Heart right ventricle (tissue), 16 donors: ENCODE data around the gene SYNJ2. TPM values are rescaled to one million over a fixed set of nuclear protein-coding genes. Genes with fewer than 3 reads are reported as not detected.

Source experiments
- ATAC-seq, 8 donors: fragments of 200-7000 bp; cut with Tn5 transposase; one replicate each; pipeline ENCODE4 v1.9.1; 2020; ENCODE audit warnings: mild to moderate bottlenecking in 8 of 8, moderate library complexity in 8 of 8, moderate number of reproducible peaks in 1 of 8
- DNase-seq, 2 donors: peaks; one replicate each; pipeline ENCODE4 v3.0.0-alpha.2; 2020
- H3K27ac ChIP-seq, 10 donors: fragments of 200-600 bp; sonication (generic) in 2 of 10; one replicate each; pipeline versions ENCODE4 v1.5.0 to v1.8.0; 2020 to 2022; ENCODE audit warnings: mild to moderate bottlenecking in 3 of 10
- H3K27me3 ChIP-seq, 7 donors: fragments of 200-600 bp; one replicate each; pipeline ENCODE4 v1.8.0; 2021 to 2022; ENCODE audit warnings: mild to moderate bottlenecking in 2 of 7
- H3K36me3 ChIP-seq, 9 donors: fragments of 200-600 bp; sonication (generic) in 1 of 9; one replicate each; pipeline versions ENCODE4 v1.5.0 to v1.8.0; 2020 to 2022; ENCODE audit warnings: mild to moderate bottlenecking in 2 of 9
- H3K4me1 ChIP-seq, 9 donors: fragments of 200-600 bp; sonication (generic) in 1 of 9; one replicate each; pipeline versions ENCODE4 v1.5.0 to v1.8.0; 2020 to 2022; ENCODE audit warnings: mild to moderate bottlenecking in 4 of 9
- H3K4me3 ChIP-seq, 10 donors: fragments of 200-600 bp; sonication (generic) in 2 of 10; one replicate each; pipeline versions ENCODE4 v1.5.0 to v1.8.0; 2020 to 2022; ENCODE audit warnings: mild to moderate bottlenecking in 7 of 10, moderate library complexity in 2 of 10
- H3K9me3 ChIP-seq, 11 donors: fragments of 200-600 bp in 10 of 11; sonication (generic) in 2 of 11; one replicate each; pipeline versions ENCODE4 v1.5.0 to v1.8.0; 2013 to 2022; ENCODE audit warnings: mild to moderate bottlenecking in 2 of 11, control low read depth in 1 of 11, moderate library complexity in 1 of 11
- WGBS, 2 donors: extraction: QIAGEN DNeasy Blood & Tissue Kit; methylation state at CpG; one replicate each; pipeline ENCODE4 v1.1.7; 2013; ENCODE audit warnings: inconsistent platforms in 1 of 2; 5-methylcytosine and 5-hydroxymethylcytosine counted together
- intact Hi-C, 10 donors: fragments of 100-400 bp; cut with DNase I; formaldehyde crosslinking; loops; one replicate each; pipeline versions ENCODE4 v1.11.1 to v1.14.2; 2022
- polyA plus RNA-seq, 2 donors: library from polyadenylated mRNA; stranded (reverse); fragments of 200-250 nt; gene quantifications; one replicate each; pipeline ENCODE4 v1.2.3, GENCODE V29; 2013
- total RNA-seq, 10 donors: library from RNA; stranded (reverse); fragmentation: NEBNext Ultra II Directional in 3 of 10; extraction: Animal tissue kit (Norgen Biotek cat#: 25700) in 3 of 10; gene quantifications; one replicate each; pipeline versions ENCODE4 v1.2.1 to v1.2.4, GENCODE V29; 2021 to 2023
- TF ChIP-seq, protein P1 (sequence below), 9 donors: fragments of 200-600 bp; sonication (generic) in 2 of 9; IDR thresholded peaks; one replicate each; pipeline versions ENCODE4 v1.5.0 to v1.8.0; 2021 to 2022; ENCODE audit warnings: antibody characterized with exemption in 9 of 9, mild to moderate bottlenecking in 5 of 9, moderate library complexity in 1 of 9
- donor health status: Arrhythmogenic right ventricular cardiomyopathy.
- donor health status: ischemic (EF 13 %, LVEDD 7.1; RV severe dilation, severe dysfunction).
- donor health status: healthy with polysubstance abuse.
- donor health status: DM: no; HTN: yes; CAD: no.
- donor health status: DM: no; HTN: no; CAD: no.
- donor health status: ischemic (EF 25% LVEDD 6.9; RV normal size, moderate dysfunction).
- donor health status: ischemic (EF 25% LVEDD 5.7; RV mildly dilated, moderate dysfunction).
- donor health status: healthy.
- donor health status: DM: yes; HTN: yes; CAD: no.
- donor health status: Ischemic cardiomyopathy.
- donor health status: ischemic (EF 35%, LVEDD 5.7; RV mildly dilated, moderate dysfunction).
- donor health status: nonischemic (EF 11% LVEDD 7.7; RV severe dilation, severe dysfunction).
- donor health status: DM: yes; HTN: yes; CAD: no.
- donor health status: PGD.
- donor health status: ischemic (EF 29% LVEDD 5.4; RV normal size, mild dysfunction).
- donor health status: nonischemic (EF 23%, LVEDD 6.1; RV moderate dilation, normal function).

The SYNJ2 gene
- total and polyA plus RNA-seq, 12 donors: 14.0 to 27.8 (median 19.0) TPM

- Histone ChIP-seq H3K4me1 (peaks cover 0 to 17% (median 4%) of the 10 kb centered on the region in 9 donors), H3K27me3 (no peaks in the 10 kb centered on the region), H3K27ac (no peak overlapping the region), H3K36me3 (peaks cover 0 to 48% (median 0%) of the 10 kb centered on the region in 9 donors), H3K4me3 (no peak overlapping the region), H3K9me3 (no peaks in the 10 kb centered on the region)
- 89 to 92% methylated on average over 2 of the region's 2 CpGs for WGBS, 2 donors
- intact Hi-C loops: no loop called here
- no peak for ATAC-seq
- DNase-seq: no peak
- TF ChIP-seq, protein P1, sequence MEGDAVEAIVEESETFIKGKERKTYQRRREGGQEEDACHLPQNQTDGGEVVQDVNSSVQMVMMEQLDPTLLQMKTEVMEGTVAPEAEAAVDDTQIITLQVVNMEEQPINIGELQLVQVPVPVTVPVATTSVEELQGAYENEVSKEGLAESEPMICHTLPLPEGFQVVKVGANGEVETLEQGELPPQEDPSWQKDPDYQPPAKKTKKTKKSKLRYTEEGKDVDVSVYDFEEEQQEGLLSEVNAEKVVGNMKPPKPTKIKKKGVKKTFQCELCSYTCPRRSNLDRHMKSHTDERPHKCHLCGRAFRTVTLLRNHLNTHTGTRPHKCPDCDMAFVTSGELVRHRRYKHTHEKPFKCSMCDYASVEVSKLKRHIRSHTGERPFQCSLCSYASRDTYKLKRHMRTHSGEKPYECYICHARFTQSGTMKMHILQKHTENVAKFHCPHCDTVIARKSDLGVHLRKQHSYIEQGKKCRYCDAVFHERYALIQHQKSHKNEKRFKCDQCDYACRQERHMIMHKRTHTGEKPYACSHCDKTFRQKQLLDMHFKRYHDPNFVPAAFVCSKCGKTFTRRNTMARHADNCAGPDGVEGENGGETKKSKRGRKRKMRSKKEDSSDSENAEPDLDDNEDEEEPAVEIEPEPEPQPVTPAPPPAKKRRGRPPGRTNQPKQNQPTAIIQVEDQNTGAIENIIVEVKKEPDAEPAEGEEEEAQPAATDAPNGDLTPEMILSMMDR (IDR thresholded peaks at IDR 0.05): no peak
Observed at GRCh38 chr6:158051968-158052367, 70.3 kb downstream of the SYNJ2 start.

GRCh38 chr6:158053377-158054313 is 72.0 kb downstream of the SYNJ2 start:
- intact Hi-C loops: no loop called here
- Histone ChIP-seq H3K36me3 (peaks cover 0 to 50% (median 0%) of the 10 kb centered on the region in 9 donors), H3K27ac (no peak overlapping the region), H3K4me1 (peaks cover 0 to 21% (median 4%) of the 10 kb centered on the region in 9 donors), H3K9me3 (no peaks in the 10 kb centered on the region), H3K27me3 (no peaks in the 10 kb centered on the region), H3K4me3 (no peak overlapping the region)
- WGBS, 2 donors: 48 to 81% methylated on average over 2 of the region's 2 CpGs
- TF ChIP-seq, protein P1 (IDR thresholded peaks at IDR 0.05): no peak
- DNase-seq (no peak), ATAC-seq (no peak)

GRCh38 chr6:158056355-158056754 is 74.7 kb downstream of the SYNJ2 start:
- Histone ChIP-seq H3K9me3 (no peaks in the 10 kb centered on the region), H3K4me3 (no peak overlapping the region), H3K27ac (no peak overlapping the region), H3K36me3 (peaks cover 0 to 45% (median 0%) of the 10 kb centered on the region in 9 donors), H3K27me3 (no peaks in the 10 kb centered on the region), H3K4me1 (peaks cover 13 to 48% (median 24%) of the 10 kb centered on the region in 9 donors)
- TF ChIP-seq, protein P1 (IDR thresholded peaks at IDR 0.05): no peak
- intact Hi-C loops: no loop called here
- WGBS, 2 donors: 93 to 94% methylated on average over 9 of the region's 9 CpGs
- DNase-seq (no peak), ATAC-seq (no peak)

DNA sequence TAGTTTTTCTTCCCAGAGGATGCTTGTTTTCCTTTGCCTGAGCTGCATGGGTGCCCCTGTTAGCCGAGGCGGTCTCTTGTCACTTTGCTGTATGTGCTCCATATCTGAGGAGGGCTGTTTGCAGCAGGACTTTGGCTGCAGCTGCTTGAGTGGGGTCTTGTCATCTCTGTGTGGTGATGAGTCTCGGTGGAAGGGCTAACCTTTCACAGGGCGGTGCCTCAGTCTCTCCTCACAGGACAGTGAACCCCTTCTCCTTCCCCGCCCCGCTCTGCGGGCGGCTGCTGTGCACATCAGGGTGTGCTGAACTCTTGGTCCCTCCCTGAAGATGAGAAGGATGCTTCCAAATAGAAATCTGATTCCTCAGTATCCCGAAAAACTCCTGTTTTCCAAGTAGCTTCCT is 75.1 kb downstream of the SYNJ2 start:
- DNase-seq: no peak
- no peak overlapping the region for H3K4me3 ChIP-seq
- WGBS, 2 donors: 96 to 97% methylated on average over 9 of the region's 9 CpGs
- H3K27ac ChIP-seq: peak overlapping the region in 2 of 10 donors; percentile 5 to 61
- no peaks in the 10 kb centered on the region for H3K27me3 ChIP-seq
- ATAC-seq: no peak
- intact Hi-C loops: no loop called here
- peaks cover 14 to 52% (median 28%) of the 10 kb centered on the region in 9 donors for H3K4me1 ChIP-seq
- H3K9me3 ChIP-seq: no peaks in the 10 kb centered on the region
- H3K36me3 ChIP-seq: peaks cover 0 to 49% (median 2%) of the 10 kb centered on the region in 9 donors
- TF ChIP-seq, protein P1 (IDR thresholded peaks at IDR 0.05): no peak
